ENCODE data around the gene FAH.

DNA sequence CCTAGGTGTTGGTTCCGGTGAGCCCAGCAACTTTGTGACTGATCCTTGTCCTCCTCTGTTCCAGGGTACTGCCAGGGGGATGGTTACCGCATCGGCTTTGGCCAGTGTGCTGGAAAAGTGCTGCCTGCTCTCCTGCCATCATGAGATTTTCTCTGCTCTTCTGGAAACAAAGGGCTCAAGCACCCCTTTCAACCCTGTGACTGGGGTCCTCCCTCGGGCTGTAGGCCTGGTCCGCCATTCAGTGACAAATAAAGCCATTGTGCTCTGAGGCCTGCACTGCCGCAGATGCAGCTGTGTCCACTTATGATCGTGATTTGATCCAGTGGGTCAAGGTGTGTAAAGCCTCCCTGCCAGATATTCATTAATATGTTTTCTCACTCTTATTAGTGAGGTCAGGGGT lies 33.3 kb downstream of the FAH start:
- TF ChIP-seq EZH2 (IDR thresholded peaks at IDR 0.05; ENCODE audit: insufficient read depth, poor library complexity, severe bottlenecking) (no peak), EZH2phosphoT487 (IDR thresholded peaks at IDR 0.05; ENCODE audit: insufficient read depth, low read depth) (no peak)
